H1 (cell line): ENCODE data around the gene COPS2. TPM values are rescaled to one million over a fixed set of nuclear protein-coding genes. Genes with fewer than 3 reads are reported as not detected.

Source experiments
- CTCF ChIA-PET: fragments of 300-600 bp; sonication (Branson Sonifier 250); formaldehyde crosslinking; loops from one replicate; lab custom pipeline; 2021; ENCODE audit not compliant: partially characterized antibody; lab: Charles Lee
- POLR2A ChIA-PET: fragments of 300-600 bp; sonication (Branson Sonifier 250); formaldehyde crosslinking; loops from one replicate; lab custom pipeline; 2021; ENCODE audit warnings: inconsistent platforms; ENCODE audit not compliant: partially characterized antibody; lab: Charles Lee
- DNase-seq, 2 experiments: peaks; one replicate each; pipeline versions ENCODE4 v3.0.0 to v3.0.0-alpha.2; 2010 to 2022; ENCODE audit warnings: low spot score in 2 of 2, low read depth in 1 of 2, mixed read lengths in 1 of 2
- FAIRE-seq: peaks from 2 replicates; lab custom pipeline; 2011; peaks lifted over from hg19 to GRCh38; lab: Jason Lieb, UNC
- H2AFZ ChIP-seq: 2 replicates; pipeline ENCODE4 v1.8.1; 2012; ENCODE audit warnings: low read length, inconsistent platforms
- H2AK5ac ChIP-seq: 2 replicates; pipeline ENCODE4 v1.6.1; 2013; ENCODE audit warnings: low read depth, low read length
- H2BK120ac ChIP-seq: replicated peaks from 2 replicates; pipeline ENCODE3; 2013; ENCODE audit warnings: low read depth, low read length, inconsistent platforms
- H2BK12ac ChIP-seq: 2 replicates; pipeline ENCODE4 v1.6.1; 2013; ENCODE audit warnings: low read depth, low read length
- H2BK15ac ChIP-seq: 2 replicates; pipeline ENCODE4 v1.6.1; 2013; ENCODE audit warnings: low read length
- H2BK20ac ChIP-seq: 2 replicates; pipeline ENCODE4 v1.6.1; 2013; ENCODE audit warnings: low read length
- H2BK5ac ChIP-seq: 2 replicates; pipeline ENCODE4 v1.6.1; 2013; ENCODE audit warnings: low read depth, low read length
- H3K14ac ChIP-seq: 2 replicates; pipeline ENCODE4 v1.6.1; 2013; ENCODE audit warnings: inconsistent platforms; ENCODE audit not compliant: insufficient read length
- H3K18ac ChIP-seq: 2 replicates; pipeline ENCODE4 v1.6.1; 2013; ENCODE audit warnings: low read length; ENCODE audit errors: extremely low read depth
- H3K23ac ChIP-seq: 2 replicates; pipeline ENCODE4 v1.6.1; 2013; ENCODE audit warnings: inconsistent platforms; ENCODE audit not compliant: insufficient read length
- H3K23me2 ChIP-seq: 2 replicates; pipeline ENCODE4 v1.6.1; 2013; ENCODE audit warnings: low read depth, low read length
- H3K27ac ChIP-seq: 2 replicates; pipeline ENCODE4 v1.6.1; 2011; ENCODE audit warnings: low read depth, low read length, inconsistent platforms
- H3K27me3 ChIP-seq, 4 experiments: replicated peaks in 1 of 4; 1 replicate in 1 of 4; 2 replicates in 3 of 4; pipeline versions ENCODE4 v1.6.1 to v1.8.1; 2011 to 2013; ENCODE audit warnings: low read length in 3 of 4, mild to moderate bottlenecking in 3 of 4, inconsistent platforms in 2 of 4, mixed read lengths in 2 of 4, moderate library complexity in 1 of 4; ENCODE audit not compliant: control insufficient read depth in 3 of 4, insufficient read depth in 3 of 4; ENCODE audit errors: extremely low read depth in 1 of 4
- H3K36me3 ChIP-seq, 4 experiments: 2 replicates each; pipeline versions ENCODE4 v1.6.1 to v1.8.1; 2011 to 2013; ENCODE audit warnings: mild to moderate bottlenecking in 4 of 4, low read length in 3 of 4, moderate library complexity in 2 of 4, control low read depth in 1 of 4, inconsistent platforms in 1 of 4; ENCODE audit not compliant: insufficient read depth in 4 of 4, control insufficient read depth in 2 of 4
- H3K4ac ChIP-seq: replicated peaks from 2 replicates; pipeline ENCODE3; 2013; ENCODE audit warnings: low read length, low read depth, mixed read lengths, inconsistent platforms; ENCODE audit not compliant: insufficient read length
- H3K4me1 ChIP-seq, 4 experiments: replicated peaks in 1 of 4; 1 replicate in 1 of 4; 2 replicates in 3 of 4; pipeline versions ENCODE4 v1.6.1 to v1.8.1; 2011 to 2013; ENCODE audit warnings: low read length in 3 of 4, inconsistent platforms in 2 of 4, mixed read lengths in 1 of 4; ENCODE audit not compliant: insufficient read depth in 4 of 4, control insufficient read depth in 3 of 4
- H3K4me2 ChIP-seq, 2 experiments: 2 replicates each; pipeline versions ENCODE4 v1.6.1 to v1.8.1; 2011 to 2013; ENCODE audit warnings: low read depth in 2 of 2, low read length in 2 of 2, control low read depth in 1 of 2, inconsistent platforms in 1 of 2, mild to moderate bottlenecking in 1 of 2; ENCODE audit not compliant: insufficient read depth in 1 of 2
- H3K4me3 ChIP-seq, 4 experiments: fragments of 200-600, 300-600 bp in 1 of 4; sonication (generic), shearing (Covaris generic), sonication (Bioruptor Twin) in 1 of 4; 2 replicates each; pipeline versions ENCODE4 v1.5.1 to v1.8.1; 2011 to 2016; ENCODE audit warnings: low read length in 4 of 4, low read depth in 3 of 4, control low read depth in 2 of 4, inconsistent platforms in 2 of 4, mild to moderate bottlenecking in 2 of 4, mixed read lengths in 1 of 4, moderate library complexity in 1 of 4; ENCODE audit not compliant: insufficient read depth in 2 of 4; ENCODE audit errors: extremely low read depth in 1 of 4
- H3K56ac ChIP-seq: replicated peaks from 2 replicates; pipeline ENCODE3; 2013; ENCODE audit warnings: low read depth, mild to moderate bottlenecking, mixed read lengths, low read length, inconsistent platforms; ENCODE audit not compliant: insufficient read length
- H3K79me1 ChIP-seq: 2 replicates; pipeline ENCODE4 v1.6.1; 2013; ENCODE audit warnings: low read depth, low read length, control low read depth
- H3K79me2 ChIP-seq, 2 experiments: 2 replicates each; pipeline versions ENCODE4 v1.6.1 to v1.8.1; 2012 to 2013; ENCODE audit warnings: low read length in 2 of 2, mild to moderate bottlenecking in 2 of 2, inconsistent platforms in 1 of 2; ENCODE audit not compliant: insufficient read depth in 2 of 2, control insufficient read depth in 1 of 2
- H3K9ac ChIP-seq, 4 experiments: replicated peaks in 1 of 4; 1 replicate in 1 of 4; 2 replicates in 3 of 4; pipeline versions ENCODE4 v1.6.1 to v1.8.1; 2011 to 2013; ENCODE audit warnings: low read depth in 3 of 4, low read length in 3 of 4, control low read depth in 2 of 4, mild to moderate bottlenecking in 2 of 4, moderate library complexity in 2 of 4, inconsistent platforms in 1 of 4; ENCODE audit errors: extremely low read depth in 1 of 4
- H3K9me3 ChIP-seq, 2 experiments: 2 replicates each; pipeline versions ENCODE4 v1.6.1 to v1.8.1; 2012 to 2013; ENCODE audit warnings: mild to moderate bottlenecking in 2 of 2, moderate library complexity in 2 of 2, control low read depth in 1 of 2, inconsistent platforms in 1 of 2, low read depth in 1 of 2, low read length in 1 of 2, mixed read lengths in 1 of 2; ENCODE audit not compliant: insufficient read depth in 2 of 2
- H4K20me1 ChIP-seq, 2 experiments: replicated peaks in 1 of 2; 2 replicates each; pipeline versions ENCODE3 to v1.8.1; 2011 to 2013; ENCODE audit warnings: inconsistent platforms in 2 of 2, low read length in 2 of 2, mild to moderate bottlenecking in 1 of 2; ENCODE audit not compliant: insufficient read depth in 2 of 2, control insufficient read depth in 1 of 2
- H4K5ac ChIP-seq: 2 replicates; pipeline ENCODE4 v1.6.1; 2013; ENCODE audit warnings: low read length, low read depth, mixed read lengths, inconsistent platforms; ENCODE audit not compliant: insufficient read length
- H4K8ac ChIP-seq: 2 replicates; pipeline ENCODE4 v1.8.0; 2013; ENCODE audit warnings: mild to moderate bottlenecking, moderate library complexity, low read length, inconsistent platforms; ENCODE audit not compliant: insufficient read depth; ENCODE audit errors: extremely low read depth
- H4K91ac ChIP-seq: replicated peaks from 2 replicates; pipeline ENCODE3; 2013; ENCODE audit warnings: low read length, mixed read lengths, inconsistent platforms; ENCODE audit not compliant: insufficient read length
- CHD1 ChIP-seq: IDR thresholded peaks from 2 replicates; pipeline ENCODE4 v1.6.1; 2012; ENCODE audit warnings: low read depth, low read length, improper control_type of control experiment
- CHD2 ChIP-seq: IDR thresholded peaks from 2 replicates; pipeline ENCODE4 v1.6.1; 2012; ENCODE audit warnings: low read length, improper control_type of control experiment
- CTCF ChIP-seq, 3 experiments: IDR thresholded peaks; 1 replicate in 2 of 3; 2 replicates in 1 of 3; pipeline versions ENCODE4 v1.5.1 to v1.6.1; 2011; ENCODE audit warnings: low read length in 3 of 3, mild to moderate bottlenecking in 3 of 3, inconsistent platforms in 2 of 3, low read depth in 1 of 3, moderate library complexity in 1 of 3; ENCODE audit not compliant: insufficient read depth in 1 of 3; ENCODE audit errors: control extremely low read depth in 1 of 3
- EGR1 ChIP-seq: IDR thresholded peaks from 2 replicates; pipeline ENCODE4 v1.6.1; 2011; ENCODE audit warnings: low read depth, low read length, borderline replicate concordance
- MAX ChIP-seq: IDR thresholded peaks from 2 replicates; pipeline ENCODE4 v1.6.1; 2012; ENCODE audit warnings: inconsistent platforms
- POLR2AphosphoS5 ChIP-seq: IDR thresholded peaks from 2 replicates; pipeline ENCODE4 v1.6.1; 2011; ENCODE audit warnings: low read depth, low read length
- RNF2 ChIP-seq: fragments of 200-900, 300-1000 bp; sonication (generic); IDR thresholded peaks from 2 replicates; pipeline ENCODE4 v1.7.1; 2016; ENCODE audit warnings: borderline replicate concordance, low read depth, mild to moderate bottlenecking, antibody characterized with exemption, low read length; ENCODE audit not compliant: poor library complexity, severe bottlenecking; ENCODE audit errors: missing control alignments
- SIRT6 ChIP-seq: IDR thresholded peaks from one replicate; pipeline ENCODE4 v1.7.1; 2012; ENCODE audit warnings: low read length, inconsistent platforms
- SP2 ChIP-seq: IDR thresholded peaks from 2 replicates; pipeline ENCODE4 v1.6.1; 2012; ENCODE audit warnings: mild to moderate bottlenecking, low read length, inconsistent platforms
- TBP ChIP-seq: IDR thresholded peaks from 2 replicates; pipeline ENCODE4 v1.6.1; 2011; ENCODE audit warnings: low read depth, low read length, improper control_type of control experiment
- USF2 ChIP-seq: IDR thresholded peaks from 2 replicates; pipeline ENCODE4 v1.6.1; 2011; ENCODE audit warnings: low read length, improper control_type of control experiment
- WGBS, 2 experiments: shearing (Covaris generic) in 1 of 2; methylation state at CpG; one replicate each; pipeline versions ENCODE4 v1.1.6 to v1.1.7; 2013 to 2015; ENCODE audit warnings: low lambda C conversion rate in 2 of 2, mixed read lengths in 2 of 2, inconsistent platforms in 1 of 2, low coverage in 1 of 2, missing lambda C conversion rate in 1 of 2; ENCODE audit not compliant: insufficient replicate concordance in 2 of 2, insufficient coverage in 1 of 2, insufficient read length in 1 of 2; ENCODE audit errors: extremely low coverage in 1 of 2, missing lambda C conversion rate in 1 of 2; 5-methylcytosine and 5-hydroxymethylcytosine counted together
- polyA plus RNA-seq, 7 experiments: library from polyadenylated mRNA; depleted of rRNA in 3 of 7; stranded (reverse) in 5 of 7; unstranded in 2 of 7; fragments of >200 nt in 5 of 7; fragments of 200-250 nt in 2 of 7; gene quantifications; 1 replicate in 5 of 7; 2 replicates in 1 of 7; 4 replicates in 1 of 7; pipeline versions ENCODE4 v1.2.1 to v1.2.3, GENCODE V29; 2011 to 2013; ENCODE audit warnings: missing spikeins in 2 of 7, mixed read lengths in 2 of 7
- total RNA-seq: library from RNA; stranded (reverse); fragmentation: NEBNext Ultra II Directional; extraction: Animal tissue kit (Norgen Biotek cat#: 25700); gene quantifications from 2 replicates; pipeline ENCODE4 v1.2.1, GENCODE V29; 2021

The COPS2 gene
- total and polyA plus RNA-seq, 2 of the 8 experiments (the other 6 are each of a cell fraction or from before 2014, with no cell fraction given) = 17.7 to 85.1 TPM

- H4K5ac ChIP-seq = no peak overlapping the region
- H3K14ac ChIP-seq = no peak overlapping the region
- H2AK5ac ChIP-seq = no peak overlapping the region
- H3K27me3 ChIP-seq = no peaks in the 10 kb centered on the region
- H3K9me3 ChIP-seq = no peaks in the 10 kb centered on the region
- no peak overlapping the region for H3K9ac ChIP-seq
- H2BK20ac ChIP-seq = no peak overlapping the region
- H2BK12ac ChIP-seq = no peak overlapping the region
- H4K20me1 ChIP-seq = no peaks in the 10 kb centered on the region
- CTCF ChIA-PET = interaction anchor here (0.7 kb wide), 1 partner anchor 59 kb away, joined by 4 read pairs; no protein-coding TSS in a partner anchor
- POLR2A ChIA-PET = interaction anchor here (0.5 to 1.0 kb wide), 2 partner anchors 10 to 225 kb away, joined by 3 read pairs; no protein-coding TSS in a partner anchor
- DNase-seq = no peak
- no peak overlapping the region for H3K4me2 ChIP-seq
- no peak overlapping the region for H3K4ac ChIP-seq
- H3K18ac ChIP-seq = no peak overlapping the region
- no peak overlapping the region for H2BK5ac ChIP-seq
- H2BK15ac ChIP-seq = no peak overlapping the region
- no peak for FAIRE-seq
- WGBS, 2 experiments = 71% methylated on average over 2 of the region's 2 CpGs; no CpG with 5 or more reads in 1 of the 2 experiments
- peaks cover 4 to 32% (median 13%) of the 10 kb centered on the region in 4 experiments; a peak in 6 of 8 replicates for H3K36me3 ChIP-seq
- H4K91ac ChIP-seq = no peak overlapping the region
- no peaks in the 10 kb centered on the region for H3K23me2 ChIP-seq
- no peak overlapping the region for H3K56ac ChIP-seq
- H3K23ac ChIP-seq = no peak overlapping the region
- H3K4me3 ChIP-seq = no peak overlapping the region
- H3K79me1 ChIP-seq = no peaks in the 10 kb centered on the region
- no peak overlapping the region for H3K27ac ChIP-seq
- H2AFZ ChIP-seq = no peak overlapping the region
- H4K8ac ChIP-seq = no peak overlapping the region
- no peaks in the 10 kb centered on the region for H3K4me1 ChIP-seq
- no peak overlapping the region for H2BK120ac ChIP-seq
- H3K79me2 ChIP-seq = no peaks in the 10 kb centered on the region
- TF ChIP-seq MAX (no peak), EGR1 (no peak), RNF2 (no peak), SIRT6 (no peak), CHD1 (no peak), CHD2 (no peak), USF2 (no peak), CTCF (IDR thresholded peaks at IDR 0.05; ENCODE audit: control extremely low read depth in 1 of 3, insufficient read depth in 1 of 3, low read depth in 1 of 3, low read length in 3 of 3) (no peak), POLR2AphosphoS5 (no peak), SP2 (no peak), TBP (no peak)
Measured at GRCh38 chr15:49124371-49124770, 31.0 kb downstream of the COPS2 start.
